Keratinocyte (primary cell): ENCODE measurements around the gene NLRP5. TPM values are rescaled to one million over a fixed set of nuclear protein-coding genes. Genes with fewer than 3 reads are reported as not detected.
A peak's percentile ranks its signal among the peaks of the same experiment; 100 is the strongest.

Experiments used
- DNase-seq: peaks from one replicate; pipeline ENCODE4 v3.0.0-alpha.2; 2011; ENCODE audit warnings: low read depth, missing footprints, low spot score
- FAIRE-seq: peaks from 2 replicates; lab custom pipeline; 2011; peaks lifted over from hg19 to GRCh38; lab: Jason Lieb, UNC
- H2AFZ ChIP-seq: 2 replicates; pipeline ENCODE4 v1.6.0; 2012; ENCODE audit warnings: low read length, control low read depth, inconsistent platforms; ENCODE audit not compliant: control insufficient read depth
- H3K27ac ChIP-seq: 2 replicates; pipeline ENCODE4 v1.5.1; 2011; ENCODE audit warnings: low read length; ENCODE audit not compliant: control insufficient read depth, insufficient read depth
- H3K27me3 ChIP-seq: 3 replicates; pipeline ENCODE4 v1.6.0; 2011; ENCODE audit warnings: low read length; ENCODE audit not compliant: control insufficient read depth, insufficient read depth; ENCODE audit errors: extremely low read depth
- H3K36me3 ChIP-seq, 2 experiments: 2 replicates in 1 of 2; 3 replicates in 1 of 2; pipeline ENCODE4 v1.5.1; 2011; ENCODE audit warnings: low read length in 2 of 2, mild to moderate bottlenecking in 1 of 2; ENCODE audit not compliant: control insufficient read depth in 2 of 2, insufficient read depth in 2 of 2; ENCODE audit errors: extremely low read depth in 1 of 2
- H3K4me1 ChIP-seq: 3 replicates; pipeline ENCODE4 v1.5.1; 2011; ENCODE audit warnings: low read length; ENCODE audit not compliant: control insufficient read depth, insufficient read depth; ENCODE audit errors: extremely low read depth
- H3K4me2 ChIP-seq: 3 replicates; pipeline ENCODE4 v1.6.0; 2011; ENCODE audit warnings: low read depth, low read length; ENCODE audit not compliant: control insufficient read depth, insufficient read depth; ENCODE audit errors: extremely low read depth
- H3K4me3 ChIP-seq, 3 experiments: fragments of 200-600 bp in 1 of 3; sonication (generic) in 1 of 3; 2 replicates in 2 of 3; 3 replicates in 1 of 3; pipeline ENCODE4 v1.5.1; 2011 to 2016; ENCODE audit warnings: low read length in 3 of 3, mild to moderate bottlenecking in 3 of 3, control low read depth in 2 of 3, inconsistent platforms in 1 of 3, low read depth in 1 of 3, mixed read lengths in 1 of 3, mixed run types in 1 of 3, moderate library complexity in 1 of 3; ENCODE audit not compliant: control insufficient read depth in 2 of 3, insufficient read depth in 2 of 3; ENCODE audit errors: extremely low read depth in 1 of 3
- H3K79me2 ChIP-seq: 2 replicates; pipeline ENCODE4 v1.6.0; 2012; ENCODE audit warnings: low read length; ENCODE audit not compliant: control insufficient read depth, insufficient read depth
- H3K9ac ChIP-seq: 3 replicates; pipeline ENCODE4 v1.6.0; 2011; ENCODE audit warnings: low read length; ENCODE audit not compliant: control insufficient read depth, insufficient read depth; ENCODE audit errors: extremely low read depth
- H3K9me1 ChIP-seq: 3 replicates; pipeline ENCODE4 v1.6.0; 2011; ENCODE audit warnings: low read length; ENCODE audit not compliant: control insufficient read depth, insufficient read depth; ENCODE audit errors: extremely low read depth
- H3K9me3 ChIP-seq: 2 replicates; pipeline ENCODE4 v1.5.1; 2012; ENCODE audit warnings: low read depth, low read length; ENCODE audit not compliant: control insufficient read depth
- H4K20me1 ChIP-seq: 3 replicates; pipeline ENCODE4 v1.6.0; 2011; ENCODE audit warnings: low read length; ENCODE audit not compliant: control insufficient read depth, insufficient read depth; ENCODE audit errors: extremely low read depth
- CTCF ChIP-seq, 3 experiments: IDR thresholded peaks in 1 of 3; conservative IDR thresholded peaks in 1 of 3; optimal IDR thresholded peaks in 1 of 3; 2 replicates in 2 of 3; 3 replicates in 1 of 3; pipeline versions ENCODE3 to v1.5.1; 2011; ENCODE audit warnings: low read length in 3 of 3, mild to moderate bottlenecking in 3 of 3, moderate library complexity in 2 of 3, control low read depth in 1 of 3, inconsistent platforms in 1 of 3; ENCODE audit not compliant: insufficient read depth in 2 of 3; ENCODE audit errors: extremely low read depth in 1 of 3
- EZH2 ChIP-seq: IDR thresholded peaks from one replicate; pipeline ENCODE4 v1.6.1; 2012; ENCODE audit warnings: inconsistent platforms, mild to moderate bottlenecking, low read length, moderate library complexity
- dilution Hi-C: fragments of 300-500 bp; cut with MboI; formaldehyde crosslinking; loops from one replicate; pipeline ENCODE4 v1.7.0; 2020; ENCODE audit warnings: low sequenced_read_pairs; ENCODE audit not compliant: extremely low pct_ligation_motif_present
- polyA plus RNA-seq, 5 experiments: library from polyadenylated mRNA; depleted of rRNA in 3 of 5; stranded (reverse) in 3 of 5; stranded (forward) in 1 of 5; unstranded in 1 of 5; fragments of >200 nt; gene quantifications; 1 replicate in 1 of 5; 2 replicates in 3 of 5; 3 replicates in 1 of 5; pipeline versions ENCODE4 v1.2.1 to v1.2.3, GENCODE V29; 2011 to 2012; ENCODE audit warnings: missing spikeins in 2 of 5, low read depth in 1 of 5, low replicate concordance in 1 of 5

NLRP5 gene
- polyA plus RNA-seq, 1 donor (not counting 4 experiments of a cell fraction or from before 2014, with no cell fraction given): not detected

- DNase-seq: peak; percentile 48
These were observed 105.4 kb downstream of the NLRP5 start for GRCh38 chr19:56091751-56092546.

GRCh38 chr19:56092685-56093631 is 106.4 kb downstream of the NLRP5 start:
- FAIRE-seq: no peak

More at GRCh38 chr19:56091751-56092546, 105.4 kb downstream of the NLRP5 start:
- no peaks in the 10 kb centered on the region for H3K9me3 ChIP-seq
- H3K4me1 ChIP-seq: peaks cover 7% of the 10 kb centered on the region
- peak overlapping the region; percentile 37 for H3K27ac ChIP-seq
- no peaks in the 10 kb centered on the region for H3K9me1 ChIP-seq
- H3K4me3 ChIP-seq: peak overlapping the region in 2 of 3 experiments; percentile 23 to 42
- H3K36me3 ChIP-seq: peaks cover 10 to 11% of the 10 kb centered on the region in 2 experiments
- H3K27me3 ChIP-seq: no peaks in the 10 kb centered on the region
- FAIRE-seq: no peak
- TF ChIP-seq CTCF (optimal IDR thresholded peaks at IDR 0.05 in 1 of 3, IDR thresholded peaks at IDR 0.05 in 1 of 3, conservative IDR thresholded peaks at IDR 0.05 in 1 of 3; ENCODE audit: extremely low read depth in 1 of 3, insufficient read depth in 2 of 3, low read length in 3 of 3) (no peak), EZH2 (no peak)
- H2AFZ ChIP-seq: no peak overlapping the region
- H3K9ac ChIP-seq: no peak overlapping the region
- dilution Hi-C loops: no loop called here
- peaks cover 43% of the 10 kb centered on the region for H3K79me2 ChIP-seq
- peak overlapping the region; percentile 4 for H3K4me2 ChIP-seq
- peaks cover 22% of the 10 kb centered on the region for H4K20me1 ChIP-seq

More at GRCh38 chr19:56092685-56093631, 106.4 kb downstream of the NLRP5 start:
- peaks cover 50% of the 10 kb centered on the region for H3K79me2 ChIP-seq
- peaks cover 22% of the 10 kb centered on the region for H4K20me1 ChIP-seq
- peaks cover 9 to 18% of the 10 kb centered on the region in 2 experiments for H3K36me3 ChIP-seq
- H3K27me3 ChIP-seq: no peaks in the 10 kb centered on the region
- peaks cover 7% of the 10 kb centered on the region for H3K4me1 ChIP-seq
- no peak overlapping the region for H3K27ac ChIP-seq
- H3K4me2 ChIP-seq: no peak overlapping the region
- no peaks in the 10 kb centered on the region for H3K9me3 ChIP-seq
- H3K4me3 ChIP-seq: no peak overlapping the region
- DNase-seq: no peak
- TF ChIP-seq EZH2 (no peak), CTCF (optimal IDR thresholded peaks at IDR 0.05 in 1 of 3, IDR thresholded peaks at IDR 0.05 in 1 of 3, conservative IDR thresholded peaks at IDR 0.05 in 1 of 3; ENCODE audit: extremely low read depth in 1 of 3, insufficient read depth in 2 of 3, low read length in 3 of 3) (no peak)
- no peak overlapping the region for H2AFZ ChIP-seq
- dilution Hi-C loops: no loop called here
- H3K9me1 ChIP-seq: no peaks in the 10 kb centered on the region
- H3K9ac ChIP-seq: no peak overlapping the region
